ENCODE data around the gene CRCP.

DNA sequence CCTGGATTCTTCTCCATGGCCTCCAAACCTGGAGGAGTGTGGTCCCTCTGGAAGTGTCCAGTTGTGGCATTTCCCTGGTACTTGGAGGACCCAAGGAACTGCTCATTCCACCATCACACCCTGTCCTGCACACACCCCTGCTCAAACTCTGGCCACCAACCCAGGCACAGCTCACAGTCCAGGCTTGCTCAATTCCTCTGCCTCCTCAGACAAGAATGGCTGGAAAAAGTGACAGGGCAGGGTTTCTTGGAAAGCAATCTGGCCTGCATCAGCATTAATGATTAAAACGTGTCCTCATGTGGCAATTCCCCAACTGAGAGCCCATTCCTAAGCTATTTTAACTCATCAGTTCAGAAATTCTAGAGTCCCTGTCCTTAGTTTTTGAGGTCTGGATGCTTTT is 73.3 kb downstream of the CRCP start:
- TF ChIP-seq EZH2 (IDR thresholded peaks at IDR 0.05) (no peak), POLR2AphosphoS5 (IDR thresholded peaks at IDR 0.05; ENCODE audit: borderline replicate concordance, low read depth, low read length) (no peak), FOXP2 (optimal IDR thresholded peaks at IDR 0.05; ENCODE audit: control extremely low read depth, extremely low read length, insufficient read depth) (no peak)
